CD4-positive, alpha-beta T cell treated with Interleukin-6 for 4 hours (primary cell): ENCODE data around the gene PACS2.
"Not testable (repeated sequence)": the region's sequence is repeated elsewhere in the genome, so short reads cannot be mapped to it uniquely, and the experiment has no call there.

Source experiments
- DNase-seq: peaks from one replicate; pipeline ENCODE4 v3.0.0-alpha.2; 2020; ENCODE audit warnings: mixed read lengths

Gene PACS2

DNA sequence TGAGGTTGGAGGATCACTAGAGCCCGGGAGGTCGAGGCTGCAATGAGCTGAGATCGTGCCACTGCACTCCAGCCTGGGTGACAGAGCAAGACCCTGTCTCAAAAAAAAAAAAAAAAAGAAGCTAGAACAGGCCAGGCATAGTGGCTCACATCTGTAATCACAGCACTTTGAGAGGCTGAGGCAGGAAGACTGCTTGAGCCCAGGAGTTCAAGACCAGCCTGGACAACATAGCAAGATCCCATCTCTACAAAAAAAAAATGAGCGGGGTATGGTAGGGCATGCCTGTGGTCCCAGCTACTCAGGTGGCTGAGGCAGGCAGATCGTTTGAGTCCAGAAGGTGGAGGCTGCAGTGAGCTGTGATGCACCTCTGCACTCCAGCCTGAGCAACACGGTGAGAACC lies 25.6 kb upstream of the PACS2 start:
- DNase-seq, result not testable (repeated sequence)

DNA sequence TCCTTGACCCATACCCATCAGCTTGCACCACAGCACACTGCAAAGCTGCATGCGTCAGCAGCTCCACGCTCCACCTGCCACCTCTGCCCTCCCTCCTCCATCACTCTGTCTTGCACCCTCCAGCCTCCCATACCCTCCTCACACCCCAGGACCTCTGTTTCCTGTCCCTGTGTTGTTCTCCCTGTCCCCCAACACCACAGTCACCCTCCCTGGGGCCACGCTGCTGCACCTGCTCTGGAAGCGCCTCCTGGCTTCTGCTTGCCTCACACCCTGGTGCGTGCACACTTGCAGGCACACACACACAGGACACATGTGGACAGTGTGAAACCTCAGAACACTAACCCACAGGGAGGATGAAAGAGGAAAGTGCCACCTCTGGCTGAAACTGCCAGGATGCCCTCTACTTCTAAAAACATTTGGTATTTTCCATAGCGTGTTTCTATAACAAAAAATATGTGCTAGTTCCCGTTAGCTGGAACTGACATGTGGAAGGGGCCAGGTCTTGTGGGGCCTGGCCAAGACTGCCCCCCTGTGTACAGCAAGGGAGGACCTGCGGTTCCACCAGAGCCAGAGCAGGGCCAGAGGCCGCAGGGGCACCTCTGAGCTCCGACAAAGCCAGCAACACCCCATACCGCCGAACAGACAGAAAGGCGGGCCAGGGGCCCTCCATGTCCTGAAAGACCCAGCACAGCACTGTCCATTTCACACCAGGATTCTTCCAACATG lies 23.8 kb upstream of the PACS2 start:
- peak; percentile 7 for DNase-seq

DNA sequence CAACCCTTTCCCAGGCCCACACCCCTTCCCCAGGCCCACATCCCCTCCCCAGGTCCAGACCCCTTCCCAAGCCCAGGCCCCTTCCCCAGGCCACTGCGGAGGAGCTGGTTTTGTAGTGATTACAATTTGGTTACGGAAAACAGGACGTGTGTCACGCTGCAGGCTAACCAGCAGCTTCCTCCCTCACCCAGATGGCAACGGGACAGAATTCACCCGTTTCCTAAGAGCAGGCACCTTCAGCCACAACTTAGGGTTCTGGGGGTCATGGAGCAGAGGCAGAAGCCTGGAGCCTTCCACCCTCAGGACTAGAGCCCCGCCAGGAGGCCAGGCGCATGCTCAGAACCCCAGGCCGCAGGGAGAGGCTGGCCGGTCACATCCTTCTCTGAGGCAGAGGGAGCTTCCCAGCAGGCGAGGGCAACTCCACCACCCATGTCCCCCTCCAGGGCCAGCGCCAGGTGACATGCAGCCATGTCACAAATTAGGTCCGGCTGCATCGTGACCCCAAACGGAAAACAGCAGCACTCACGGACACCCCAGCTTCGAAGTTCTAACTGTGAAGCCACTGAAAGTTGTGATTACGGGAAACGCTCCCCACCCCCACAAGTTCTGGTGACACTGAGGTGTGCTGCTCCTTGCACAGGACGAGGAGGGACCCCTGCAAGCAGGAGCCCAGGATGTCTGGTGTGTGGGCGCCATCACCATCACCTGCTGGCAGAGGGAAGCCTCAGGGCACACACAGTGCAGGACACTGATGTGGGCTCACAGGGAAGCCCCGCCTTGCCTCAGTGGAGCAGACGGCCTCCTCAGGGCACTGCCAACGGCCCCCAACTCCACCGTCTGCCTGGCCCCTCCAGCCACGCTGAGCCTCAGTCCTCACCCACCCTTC lies 21.5 kb upstream of the PACS2 start:
- peak; percentile 44 for DNase-seq

DNA sequence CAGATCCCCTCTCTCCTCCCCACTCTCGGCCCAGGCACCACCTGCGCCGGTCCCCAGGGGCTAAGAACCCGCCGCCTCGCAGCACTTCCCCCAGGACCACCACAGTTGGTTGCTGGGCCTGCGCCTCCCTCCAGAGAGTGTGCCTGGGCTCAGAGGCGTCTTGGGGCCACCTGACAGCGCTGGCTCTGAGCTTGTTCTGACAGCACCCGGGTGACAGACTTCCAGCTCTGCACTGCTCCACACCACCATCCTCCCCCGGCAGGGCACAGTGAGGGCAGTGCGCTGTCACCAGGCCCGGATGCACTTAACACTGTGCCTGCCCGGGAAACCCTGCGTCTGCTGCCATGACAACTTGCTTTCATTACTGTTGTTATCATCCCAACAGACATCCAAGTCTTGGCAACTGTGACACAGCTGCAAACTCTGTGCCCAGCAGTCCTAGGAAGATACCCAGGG lies 20.4 kb upstream of the PACS2 start:
- peak; percentile 72 for DNase-seq

DNA sequence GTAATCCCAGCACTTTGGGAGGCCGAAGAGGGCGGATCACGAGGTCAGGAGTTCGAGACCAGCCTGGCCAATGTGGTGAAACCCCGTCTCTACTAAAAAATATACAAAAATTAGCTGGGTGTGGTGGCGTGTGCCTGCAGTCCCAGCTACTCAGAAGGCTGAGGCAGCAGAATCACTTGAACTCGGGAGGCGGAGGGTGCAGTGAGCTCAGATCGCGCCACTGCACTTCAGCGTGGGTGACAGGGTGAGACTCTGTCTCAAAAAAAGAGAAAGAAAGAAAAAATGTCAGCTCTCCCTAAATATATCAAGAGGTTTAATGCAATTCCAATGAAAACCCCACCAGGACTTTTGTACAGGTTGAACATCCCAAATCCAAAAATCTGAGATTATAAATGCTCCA lies 17.2 kb upstream of the PACS2 start:
- not testable (repeated sequence) for DNase-seq

DNA sequence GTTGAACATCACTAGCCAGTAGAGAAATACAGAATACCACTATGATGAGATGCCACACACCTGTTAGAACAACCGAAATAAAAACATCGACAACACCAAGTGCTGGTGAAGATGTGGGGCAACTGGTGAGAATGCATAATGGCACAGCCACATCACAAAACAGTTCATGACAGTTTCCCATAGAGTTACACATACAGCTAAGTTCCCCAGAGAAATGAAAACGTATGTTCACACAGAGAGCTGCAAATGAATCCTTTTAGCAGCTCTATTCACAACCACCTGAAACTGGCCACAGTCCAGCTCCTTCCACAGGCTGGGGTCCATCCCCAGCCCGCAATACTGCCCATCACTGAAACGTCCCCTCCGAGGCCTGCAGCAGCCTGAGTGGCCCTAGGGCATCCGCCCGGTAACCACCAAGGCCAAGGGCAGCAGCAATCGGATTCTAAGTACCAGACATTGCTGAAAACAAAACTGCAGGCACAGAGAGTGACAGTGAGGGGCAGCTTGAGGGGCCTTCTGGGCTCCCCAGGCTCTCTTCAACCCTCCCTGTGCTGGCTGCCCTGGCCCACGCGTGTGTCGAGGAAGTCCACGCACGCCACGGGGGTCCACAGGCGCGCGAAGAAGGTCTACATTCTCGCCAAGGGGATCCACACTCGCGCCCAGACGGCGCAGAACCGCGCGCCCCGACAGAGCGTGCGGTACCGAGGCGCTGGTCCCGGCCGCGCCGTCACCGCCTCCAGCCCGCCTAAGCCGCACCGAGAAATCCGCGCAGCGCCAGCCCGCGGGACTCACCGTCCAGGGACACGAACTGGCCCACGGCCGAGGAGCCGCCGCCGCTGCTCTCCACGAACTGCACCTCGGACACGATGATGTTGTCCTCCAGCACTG lies 14.7 kb upstream of the PACS2 start:
- peak; percentile 29 for DNase-seq

DNA sequence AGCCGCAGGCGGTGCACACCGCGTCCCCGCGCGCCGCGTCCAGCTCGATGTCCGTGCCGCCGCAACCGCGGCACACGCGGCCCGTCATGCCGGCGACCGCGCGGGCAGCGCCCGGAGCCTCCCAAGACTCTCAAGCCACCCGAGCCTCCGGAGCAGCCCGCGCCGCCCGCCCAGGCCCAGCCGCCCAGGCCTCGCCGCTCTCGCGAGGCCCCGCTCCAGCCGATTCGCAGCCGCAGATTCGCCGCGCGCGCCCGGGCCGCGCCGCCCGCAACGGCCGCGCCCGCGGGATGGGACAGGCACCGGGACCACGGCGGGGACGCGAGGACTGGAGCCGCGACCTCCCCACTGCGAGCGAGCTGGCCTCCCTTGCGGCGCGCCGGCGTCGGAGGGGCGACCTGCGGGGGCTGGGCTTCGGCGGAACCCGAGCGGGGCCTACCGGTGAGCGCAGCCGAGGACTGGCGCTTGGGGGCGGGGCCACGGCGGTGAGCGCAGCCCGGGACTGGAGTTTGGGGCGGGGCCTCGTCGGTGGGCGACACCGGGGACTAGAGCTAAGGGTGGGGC lies 13.9 kb upstream of the PACS2 start, which contains the start of gene BRF1:
Gene BRF1, minus strand, starts transcription at position 460 of the 561 bp plus-strand sequence. Its CDS starts 372 bp downstream, at position 88.
- DNase-seq, result peak; percentile 99

DNA sequence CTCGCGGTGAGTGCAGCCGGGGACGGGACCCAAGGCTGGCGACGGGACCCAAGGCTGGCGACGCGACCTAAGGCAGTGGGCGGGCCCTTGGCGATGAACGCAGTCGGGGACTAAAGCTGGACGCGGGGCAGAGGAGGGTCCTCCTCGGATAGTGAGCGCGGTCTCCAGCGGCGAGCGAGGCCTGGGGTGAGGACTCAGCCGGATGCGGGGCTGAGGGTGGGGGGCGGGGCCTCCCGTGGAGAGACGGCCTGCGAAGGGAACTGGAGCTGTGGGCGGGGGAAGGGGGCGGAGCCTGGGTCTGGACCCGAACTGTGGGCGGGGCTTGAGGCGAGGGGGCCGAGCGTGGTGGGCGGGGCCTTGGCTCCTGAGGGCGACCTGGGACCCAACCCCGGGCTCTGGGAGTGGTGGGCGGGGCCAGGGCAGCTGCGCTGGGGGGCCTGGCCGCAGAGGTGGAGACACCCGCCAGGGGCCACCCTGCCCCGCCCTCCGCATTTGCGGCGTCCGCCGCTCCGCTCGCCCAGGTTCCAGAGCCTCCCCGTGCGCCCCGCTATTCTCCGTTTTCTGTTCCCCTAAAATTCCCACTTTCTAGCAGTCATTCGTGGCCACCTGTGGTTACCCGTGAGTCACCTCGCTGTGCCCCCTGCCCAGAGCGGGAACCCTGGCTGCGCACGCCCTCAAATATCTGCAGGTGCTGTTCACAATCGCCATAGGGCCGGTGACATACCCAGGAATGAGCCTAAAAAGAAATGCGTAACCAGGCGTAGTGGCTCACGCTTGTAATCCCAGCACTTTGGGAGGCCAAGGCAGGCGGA lies 13.2 kb upstream of the PACS2 start:
- DNase-seq, result peak; percentile 100

DNA sequence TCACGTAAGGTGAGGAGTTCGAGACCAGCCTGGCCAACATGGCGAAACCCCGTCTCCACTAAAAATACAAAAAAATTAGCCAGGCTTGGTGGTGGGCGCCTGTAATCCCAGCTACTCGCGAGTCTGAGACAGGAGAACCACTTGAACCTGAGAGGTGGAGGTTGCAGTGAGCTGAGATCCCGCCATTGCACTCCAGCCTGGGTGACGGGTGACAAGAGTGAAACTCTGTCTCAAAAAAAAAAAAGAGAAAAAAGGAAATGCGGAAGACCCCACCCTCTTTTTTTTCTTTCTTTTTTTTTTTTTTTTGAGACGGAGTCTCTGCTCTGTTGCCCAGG lies 12.7 kb upstream of the PACS2 start:
- DNase-seq, result not testable (repeated sequence)

DNA sequence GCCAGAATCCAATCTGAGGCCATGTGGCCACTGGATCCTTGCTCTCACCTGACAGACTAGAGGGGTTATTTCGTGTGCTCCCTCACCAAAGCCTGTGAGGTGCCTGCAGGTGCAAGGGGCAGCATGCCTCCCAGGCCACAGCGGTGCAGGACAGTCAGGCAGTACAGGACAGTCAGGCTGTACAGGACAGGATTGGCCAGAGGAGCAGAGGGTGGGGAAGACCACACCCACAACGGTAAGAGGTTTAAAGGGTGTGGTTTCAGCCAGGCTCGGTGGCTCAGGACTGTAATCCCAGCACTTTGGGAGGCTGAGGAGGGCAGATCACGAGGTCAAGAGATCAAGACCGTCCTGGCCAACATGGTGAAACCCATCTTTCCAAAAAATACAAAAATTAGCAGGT lies 10.6 kb upstream of the PACS2 start:
- DNase-seq, result no peak

DNA sequence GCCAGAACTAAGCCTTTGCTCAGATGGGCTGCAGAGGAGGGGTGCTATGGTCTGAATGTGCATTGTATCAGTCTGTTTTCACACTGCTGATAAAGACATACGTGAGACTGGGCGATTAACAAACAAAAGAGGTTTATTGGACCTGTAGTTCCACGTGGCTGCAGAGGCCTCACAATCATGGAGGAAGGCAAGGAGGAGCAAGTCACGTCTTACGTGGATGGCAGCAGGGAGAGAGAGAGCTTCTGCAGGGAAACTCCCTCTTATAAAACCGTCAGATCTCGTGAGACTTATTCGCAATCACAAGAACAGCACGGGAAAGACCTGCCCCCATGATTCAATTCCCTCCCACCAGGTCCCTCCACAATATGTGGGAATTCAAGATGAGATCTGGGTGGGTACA lies 10.0 kb upstream of the PACS2 start:
- DNase-seq, result no peak

DNA sequence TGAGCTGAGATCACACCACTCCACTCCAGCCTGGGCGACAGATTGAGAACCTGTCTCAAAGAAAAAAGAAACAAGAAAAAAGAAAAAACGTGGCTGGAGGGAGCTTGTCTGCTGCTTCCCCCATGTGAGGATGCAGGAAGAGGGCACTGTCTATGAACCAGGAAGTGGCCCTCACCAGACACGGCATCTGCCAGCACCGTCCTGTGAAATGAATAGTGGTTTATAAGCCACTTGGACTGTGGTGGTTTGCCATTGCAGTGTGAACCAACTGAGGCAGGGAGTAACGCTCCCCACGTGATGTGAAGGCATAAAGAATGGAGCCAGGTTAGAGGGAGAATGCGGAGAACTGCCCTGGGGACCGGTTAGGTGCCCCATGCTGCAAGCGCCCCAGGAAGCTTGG lies 9.2 kb upstream of the PACS2 start:
- DNase-seq, result peak; percentile 33

DNA sequence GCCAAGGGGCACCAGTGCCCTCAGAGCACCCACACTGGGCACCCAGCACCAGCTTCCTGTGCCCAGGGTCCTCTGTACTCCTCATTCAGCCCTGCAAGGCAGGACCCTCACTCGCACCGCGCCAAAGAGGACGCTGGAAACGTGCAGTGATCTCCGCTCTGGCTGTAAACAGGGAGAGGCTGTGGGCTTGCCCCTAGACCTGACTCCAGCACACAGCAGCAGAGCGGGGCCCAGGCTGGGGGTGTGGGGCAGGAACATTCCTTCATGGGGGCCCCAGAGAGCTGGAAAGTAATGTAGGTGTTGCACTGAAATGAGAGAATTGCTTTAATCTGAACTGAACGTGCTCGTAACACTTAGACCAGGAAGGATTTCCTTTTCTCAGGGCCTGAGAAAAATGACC lies 8.8 kb upstream of the PACS2 start:
- DNase-seq, result no peak

DNA sequence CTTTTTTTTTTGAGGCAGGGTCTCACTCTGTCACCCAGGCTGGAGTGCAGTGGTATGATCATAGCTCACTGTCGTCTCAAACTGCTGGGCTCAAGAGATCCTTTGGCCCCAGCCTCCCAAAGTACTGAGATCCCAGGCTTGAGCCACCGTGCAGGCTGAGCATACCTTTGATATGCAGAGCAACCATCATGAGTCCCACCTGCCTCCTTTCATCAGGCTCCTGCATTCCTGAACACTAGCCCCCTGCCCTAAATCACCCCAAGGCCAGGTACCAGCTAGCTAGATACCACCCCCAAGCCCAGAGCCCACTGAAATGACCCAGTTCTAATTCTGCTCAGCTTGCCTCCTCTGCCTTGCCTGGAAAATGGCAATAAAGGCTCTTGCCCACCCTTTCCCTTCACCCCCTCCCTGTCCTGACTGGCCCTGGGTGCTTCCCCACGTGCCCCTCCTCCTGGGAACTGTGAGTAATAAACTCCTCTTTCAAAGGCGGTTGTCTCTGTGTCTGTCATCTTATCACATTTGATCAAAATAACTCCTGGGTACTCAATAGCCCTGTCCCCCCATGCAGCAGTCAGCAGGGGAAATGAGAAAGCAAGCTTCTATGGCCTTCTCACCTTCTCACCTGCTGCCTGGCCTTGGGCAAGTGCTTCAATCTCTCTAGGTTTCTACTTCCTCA lies 7.4 kb upstream of the PACS2 start:
- no peak for DNase-seq

DNA sequence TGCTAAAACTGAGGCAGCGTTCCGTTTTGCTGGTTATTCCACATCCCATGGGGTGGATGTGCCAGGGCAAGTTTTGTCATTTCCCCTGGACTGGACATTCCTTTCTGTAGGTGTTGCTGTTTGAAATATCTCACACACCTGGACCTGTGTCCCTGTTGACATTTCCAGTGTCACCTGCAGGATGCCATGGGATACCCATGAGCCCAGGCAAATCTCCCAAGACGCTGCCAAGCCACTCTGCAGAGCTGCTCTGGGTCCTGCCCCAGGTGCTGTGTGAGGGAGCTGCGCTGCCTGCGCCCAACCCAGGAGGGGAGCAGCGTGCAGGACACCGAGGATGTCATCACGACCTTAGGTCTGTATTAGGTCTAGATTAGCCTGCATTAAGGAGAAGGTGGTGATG lies 5.2 kb upstream of the PACS2 start:
- no peak for DNase-seq

DNA sequence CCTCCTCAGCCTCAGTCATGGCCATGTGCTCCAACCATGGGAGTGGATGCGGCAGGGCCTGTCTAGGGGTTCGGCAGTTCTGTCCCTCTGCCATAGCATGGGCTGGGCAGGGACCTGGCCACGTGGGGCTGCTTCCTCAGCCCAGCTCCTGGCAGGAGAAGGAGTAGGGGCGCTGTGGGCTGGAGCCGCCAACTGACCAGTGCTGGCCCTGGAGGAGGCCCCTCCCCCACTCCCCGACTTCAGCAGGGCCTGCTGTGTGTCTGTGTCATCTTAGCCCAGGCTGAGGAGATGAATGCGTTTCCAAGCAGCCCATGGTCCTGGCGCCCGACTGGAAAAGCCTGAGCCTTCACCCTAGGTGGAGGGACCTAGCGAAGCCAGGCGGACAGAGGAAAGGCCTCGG lies 2.7 kb upstream of the PACS2 start:
- no peak for DNase-seq

DNA sequence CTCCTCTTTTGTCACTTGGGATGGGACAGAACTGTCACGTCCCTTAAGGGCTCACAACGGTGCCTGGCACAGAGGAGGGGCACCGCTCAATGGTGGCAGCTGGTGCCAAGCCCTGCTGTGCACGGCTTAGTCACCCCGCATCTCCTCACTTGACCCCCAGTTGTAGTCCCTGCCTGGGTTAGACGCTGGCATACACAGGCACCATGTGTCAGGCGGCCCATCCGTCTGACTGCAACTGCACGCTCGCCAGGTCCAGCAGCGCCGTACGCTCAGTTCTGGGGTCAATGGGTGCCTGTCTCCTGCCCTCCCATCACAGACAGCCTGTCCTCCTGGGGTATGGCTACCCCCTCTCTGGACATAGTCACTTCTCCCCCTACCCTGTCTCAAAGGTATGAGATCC lies 1.6 kb upstream of the PACS2 start:
- no peak for DNase-seq

DNA sequence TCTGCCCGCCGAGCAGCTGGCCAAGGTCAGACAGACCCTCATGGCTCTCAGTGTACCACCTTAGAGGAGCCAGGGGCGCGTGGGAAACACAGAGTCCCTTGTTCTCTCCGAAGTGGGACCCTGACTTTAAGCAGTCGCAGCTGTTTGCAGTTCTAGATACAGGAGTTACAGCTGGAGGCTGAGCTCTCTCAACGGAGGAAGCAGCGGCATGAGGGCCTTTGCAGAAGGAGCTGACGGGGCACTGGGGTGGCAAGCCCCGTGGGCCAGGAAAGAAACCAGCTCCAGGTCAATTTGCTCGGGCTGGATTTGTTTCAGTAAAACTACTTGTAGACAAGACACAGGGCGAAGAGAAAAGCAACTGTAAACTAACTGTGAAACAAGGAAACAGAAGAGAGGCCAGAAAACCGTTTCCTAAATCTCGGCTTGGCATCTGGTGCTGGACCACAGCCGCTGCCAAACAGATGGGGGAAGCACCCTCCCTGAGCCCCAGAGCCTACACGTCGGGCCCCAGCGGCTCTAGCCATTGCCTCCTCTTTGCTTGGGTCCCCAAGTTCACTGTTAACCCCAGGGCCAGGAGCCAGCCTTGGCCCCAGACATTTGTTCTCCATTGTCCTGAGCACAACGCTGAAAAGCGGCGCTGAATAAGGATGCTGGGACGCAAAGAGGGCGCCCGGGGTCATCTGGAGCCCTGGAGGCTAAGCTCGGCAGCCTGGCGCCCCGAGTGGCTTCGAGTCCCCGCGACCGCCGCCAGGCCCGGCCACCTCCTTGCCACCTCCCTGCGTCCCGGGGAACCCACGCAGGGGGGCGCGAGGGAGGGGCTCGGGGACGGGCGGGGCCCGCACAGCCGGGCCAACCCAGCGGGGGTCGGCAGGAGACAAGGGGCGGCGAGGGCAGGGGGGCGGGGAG lies 914 bp upstream of the PACS2 start:
- no peak for DNase-seq

DNA sequence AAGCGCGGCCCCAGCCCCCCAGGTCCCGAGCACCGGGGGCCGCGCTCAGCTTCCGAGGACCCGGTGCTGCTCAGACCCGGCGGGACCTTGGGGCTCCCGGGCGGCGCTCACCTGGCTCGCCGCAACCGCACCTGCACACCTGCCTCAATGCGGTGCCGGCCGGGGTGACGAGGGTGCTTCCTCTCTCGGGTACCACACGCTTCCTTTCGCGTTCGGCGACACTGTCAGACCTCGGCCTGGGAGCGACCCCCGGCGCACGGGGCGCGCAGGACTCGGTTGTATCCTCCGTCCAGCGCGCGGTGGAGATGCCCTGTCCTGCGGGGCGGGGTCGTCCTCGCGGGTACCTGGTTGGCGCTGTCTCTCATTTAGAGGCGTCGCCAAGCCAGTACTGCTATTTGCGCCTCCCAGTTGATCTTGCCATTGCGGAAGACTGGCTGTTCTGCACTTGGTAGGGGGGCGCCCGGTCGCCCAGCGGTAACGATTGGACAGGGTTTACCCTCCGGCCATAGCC lies 718 bp downstream of the PACS2 start:
- DNase-seq, result peak; percentile 71
